Neural crest cell (in vitro differentiated cells): ENCODE results near the gene VPS13D. TPM values are rescaled to one million over a fixed set of nuclear protein-coding genes. Genes with fewer than 3 reads are reported as not detected.
"Not testable (repeated sequence)": the region's sequence is repeated elsewhere in the genome, so short reads cannot be mapped to it uniquely, and the experiment has no call there.

Source experiments
- DNase-seq: peaks from one replicate; pipeline ENCODE4 v3.0.0; 2021; ENCODE audit warnings: low read depth, mixed read lengths, low spot score
- H3K27ac Mint-ChIP-seq: one replicate; pipeline ENCODE4 v1.8.0; 2021; ENCODE audit warnings: mild to moderate bottlenecking, mixed read lengths; ENCODE audit not compliant: unreplicated experiment
- H3K27me3 Mint-ChIP-seq: 2 replicates; pipeline ENCODE4 v1.8.0; 2021; ENCODE audit warnings: low read depth, mild to moderate bottlenecking, mixed read lengths
- H3K36me3 Mint-ChIP-seq: 2 replicates; pipeline ENCODE4 v1.8.0; 2021; ENCODE audit warnings: low read depth, mild to moderate bottlenecking, mixed read lengths
- H3K4me1 Mint-ChIP-seq: 2 replicates; pipeline ENCODE4 v1.8.0; 2021; ENCODE audit warnings: mixed read lengths
- H3K4me3 Mint-ChIP-seq: one replicate; pipeline ENCODE4 v1.8.0; 2021; ENCODE audit warnings: mild to moderate bottlenecking, mixed read lengths
- H3K9me3 Mint-ChIP-seq: 2 replicates; pipeline ENCODE4 v1.8.0; 2021; ENCODE audit warnings: mixed read lengths
- CTCF ChIP-seq: fragments of 200-600 bp; sonication (generic); conservative IDR thresholded peaks from 2 replicates; pipeline ENCODE4 v1.5.0; 2021; ENCODE audit warnings: antibody characterized with exemption, mild to moderate bottlenecking
- total RNA-seq: library from RNA; stranded (reverse); gene quantifications from 2 replicates; pipeline ENCODE4 v1.2.1, GENCODE V29; 2021

The VPS13D gene
- total RNA-seq, 1 donor from 2014 or later, result 24.5 TPM

- H3K4me1 Mint-ChIP-seq, result no peaks in the 10 kb centered on the region
- no peak overlapping the region for H3K27ac Mint-ChIP-seq
- peaks cover under 1% of the 10 kb centered on the region for H3K9me3 Mint-ChIP-seq
- no peak for TF ChIP-seq CTCF
- peaks cover 15% of the 10 kb centered on the region for H3K27me3 Mint-ChIP-seq
- H3K36me3 Mint-ChIP-seq, result no peaks in the 10 kb centered on the region
- H3K4me3 Mint-ChIP-seq, result no peak overlapping the region
- DNase-seq, result no peak
Measured at GRCh38 chr1:12215118-12215961, 14.5 kb upstream of the VPS13D start.

- Mint-ChIP-seq H3K27ac (no peak overlapping the region), H3K4me3 (no peak overlapping the region), H3K36me3 (no peaks in the 10 kb centered on the region), H3K9me3 (peaks cover 12% of the 10 kb centered on the region), H3K4me1 (no peaks in the 10 kb centered on the region), H3K27me3 (peaks cover 11% of the 10 kb centered on the region)
- TF ChIP-seq CTCF, result no peak
- no peak for DNase-seq
Measured at GRCh38 chr1:12219800-12220199, 10.0 kb upstream of the VPS13D start.

GRCh38 chr1:12220890-12221289 lies 8.9 kb upstream of the VPS13D start:
- Mint-ChIP-seq H3K27me3 (peaks cover 9% of the 10 kb centered on the region), H3K9me3 (peaks cover 12% of the 10 kb centered on the region), H3K4me3 (no peak overlapping the region), H3K27ac (no peak overlapping the region), H3K4me1 (no peaks in the 10 kb centered on the region), H3K36me3 (no peaks in the 10 kb centered on the region)
- DNase-seq, result no peak
- no peak for TF ChIP-seq CTCF

GRCh38 chr1:12222700-12223099 lies 7.1 kb upstream of the VPS13D start:
- H3K27ac Mint-ChIP-seq, H3K4me1 Mint-ChIP-seq, H3K27me3 Mint-ChIP-seq, DNase-seq, H3K36me3 Mint-ChIP-seq, H3K4me3 Mint-ChIP-seq: not testable (repeated sequence)
- peaks cover 12% of the 10 kb centered on the region for H3K9me3 Mint-ChIP-seq

- H3K4me1 Mint-ChIP-seq, H3K36me3 Mint-ChIP-seq, DNase-seq, H3K27ac Mint-ChIP-seq, H3K27me3 Mint-ChIP-seq, H3K4me3 Mint-ChIP-seq: not testable (repeated sequence)
- H3K9me3 Mint-ChIP-seq, result peaks cover 12% of the 10 kb centered on the region
Measured at GRCh38 chr1:12224092-12224491, 5.7 kb upstream of the VPS13D start.

- DNase-seq, result no peak
- Mint-ChIP-seq H3K9me3 (peaks cover 3% of the 10 kb centered on the region), H3K36me3 (no peaks in the 10 kb centered on the region), H3K27ac (no peak overlapping the region), H3K27me3 (no peaks in the 10 kb centered on the region), H3K4me3 (peak overlapping the region; percentile 82), H3K4me1 (peaks cover 5% of the 10 kb centered on the region)
- TF ChIP-seq CTCF, result no peak
Measured at GRCh38 chr1:12228979-12229378, 851 bp upstream of the VPS13D start.
